Neural progenitor cell (in vitro differentiated cells): ENCODE results near the gene CDK5. TPM values are rescaled to one million over a fixed set of nuclear protein-coding genes. Genes with fewer than 3 reads are reported as not detected.

Experiments
- DNase-seq: peaks from one replicate; pipeline ENCODE4 v3.0.0-alpha.2; 2016; ENCODE audit warnings: low spot score
- H2AFZ ChIP-seq: fragments of 200-600 bp; sonication (generic); replicated peaks from 2 replicates; pipeline ENCODE4 v1.6.1; 2016; ENCODE audit warnings: antibody characterized with exemption
- H3F3A ChIP-seq: fragments of 200-600 bp; sonication (generic); 2 replicates; pipeline ENCODE4 v1.6.1; 2016; ENCODE audit warnings: antibody characterized with exemption, low read depth
- H3K27ac ChIP-seq: fragments of 200-600 bp; sonication (generic); 2 replicates; pipeline ENCODE4 v1.5.1; 2016; ENCODE audit warnings: mild to moderate bottlenecking
- H3K27me3 ChIP-seq: fragments of 200-600 bp; sonication (generic); 2 replicates; pipeline ENCODE4 v1.6.1; 2016; ENCODE audit warnings: mild to moderate bottlenecking, moderate library complexity
- H3K36me3 ChIP-seq: fragments of 200-600 bp; sonication (generic); 2 replicates; pipeline ENCODE4 v1.5.1; 2016
- H3K4me1 ChIP-seq: fragments of 200-600 bp; sonication (generic); 2 replicates; pipeline ENCODE4 v1.6.1; 2016; ENCODE audit warnings: mixed run types
- H3K4me2 ChIP-seq: fragments of 200-600 bp; sonication (generic); 2 replicates; pipeline ENCODE4 v1.6.1; 2016
- H3K4me3 ChIP-seq: fragments of 200-600 bp; sonication (generic); 2 replicates; pipeline ENCODE4 v1.5.1; 2016
- H3K79me2 ChIP-seq: fragments of 200-600 bp; sonication (generic); 2 replicates; pipeline ENCODE4 v1.6.1; 2016; ENCODE audit warnings: low read depth
- H3K9ac ChIP-seq: fragments of 200-600 bp; sonication (generic); 2 replicates; pipeline ENCODE4 v1.6.1; 2016
- H3K9me3 ChIP-seq: fragments of 200-600 bp; sonication (generic); 2 replicates; pipeline ENCODE4 v1.5.1; 2016; ENCODE audit warnings: low read depth
- H4K20me1 ChIP-seq: fragments of 200-600 bp; sonication (generic); 2 replicates; pipeline ENCODE4 v1.6.1; 2016; ENCODE audit warnings: low read depth
- H3K27ac Mint-ChIP-seq: 3 replicates; pipeline ENCODE4 v1.8.0; 2021; ENCODE audit warnings: mixed read lengths
- H3K27me3 Mint-ChIP-seq: 2 replicates; pipeline ENCODE4 v1.8.0; 2022; ENCODE audit warnings: low read depth, mild to moderate bottlenecking, inconsistent platforms, moderate library complexity, mixed read lengths; ENCODE audit not compliant: insufficient read depth
- H3K36me3 Mint-ChIP-seq: 3 replicates; pipeline ENCODE4 v1.8.0; 2021; ENCODE audit warnings: mixed read lengths
- H3K4me1 Mint-ChIP-seq: 3 replicates; pipeline ENCODE4 v1.8.0; 2021; ENCODE audit warnings: mixed read lengths
- H3K4me3 Mint-ChIP-seq: 3 replicates; pipeline ENCODE4 v1.8.0; 2021; ENCODE audit warnings: mild to moderate bottlenecking, moderate library complexity, mixed read lengths
- H3K9me3 Mint-ChIP-seq: 3 replicates; pipeline ENCODE4 v1.8.0; 2020; ENCODE audit warnings: mixed read lengths
- CTCF ChIP-seq: fragments of 200-600 bp; sonication (generic); IDR thresholded peaks from 2 replicates; pipeline ENCODE4 v1.5.1; 2017; ENCODE audit warnings: antibody characterized with exemption, mild to moderate bottlenecking
- EZH2 ChIP-seq: fragments of 200-600 bp; sonication (generic); IDR thresholded peaks from 2 replicates; pipeline ENCODE4 v1.6.1; 2017; ENCODE audit warnings: antibody characterized with exemption, mild to moderate bottlenecking, moderate library complexity
- EZH2phosphoT487 ChIP-seq: fragments of 200-600 bp; sonication (generic); IDR thresholded peaks from 2 replicates; pipeline ENCODE4 v1.6.1; 2017; ENCODE audit warnings: antibody characterized with exemption
- total RNA-seq: library from RNA; depleted of rRNA; stranded (reverse); fragments of >200 nt; gene quantifications from 2 replicates; pipeline ENCODE4 v1.2.3, GENCODE V29; 2015; ENCODE audit warnings: low replicate concordance

Gene CDK5
- total RNA-seq: 8.1 and 10.3 TPM in 2 replicates

GRCh38 chr7:151057506-151057988 is at the start of gene CDK5:
Gene CDK5 (minus strand): TSS chr7:151057897. CDS start chr7:151057848, 49 bp downstream.
- no peak for DNase-seq
- no peaks in the 10 kb centered on the region for H3K9me3 Mint-ChIP-seq
- Histone ChIP-seq H3K4me1 (peaks cover 41% of the 10 kb centered on the region), H3F3A (peaks cover 34% of the 10 kb centered on the region), H3K36me3 (no peaks in the 10 kb centered on the region), H2AFZ (peak within 1 kb of the TSS; percentile 60), H3K4me3 (peak within 1 kb of the TSS; percentile 77), H3K27me3 (peaks cover 33% of the 10 kb centered on the region), H3K79me2 (peaks cover 7% of the 10 kb centered on the region), H3K9ac (no peak within 1 kb of the TSS), H3K4me2 (peak within 1 kb of the TSS; percentile 99), H3K27ac (no peak within 1 kb of the TSS), H3K9me3 (no peaks in the 10 kb centered on the region), H4K20me1 (peaks cover 37% of the 10 kb centered on the region)
- H3K4me1 Mint-ChIP-seq: peaks cover 46% of the 10 kb centered on the region
- H3K4me3 Mint-ChIP-seq: peak within 1 kb of the TSS; percentile 94
- TF ChIP-seq EZH2phosphoT487: peak; percentile 3
- TF ChIP-seq CTCF: no peak
- peak within 1 kb of the TSS; percentile 94 for H3K27ac Mint-ChIP-seq
- peaks cover 4% of the 10 kb centered on the region for H3K36me3 Mint-ChIP-seq
- H3K27me3 Mint-ChIP-seq: peaks cover 16% of the 10 kb centered on the region

GRCh38 chr7:151104411-151105235 is 46.9 kb upstream of the CDK5 start:
- Histone ChIP-seq H3K27ac (no peak overlapping the region), H3K4me3 (no peak overlapping the region), H3K27me3 (peaks cover 7% of the 10 kb centered on the region), H3K9ac (no peak overlapping the region), H3K9me3 (no peaks in the 10 kb centered on the region), H3F3A (no peaks in the 10 kb centered on the region), H3K4me1 (peaks cover 12% of the 10 kb centered on the region), H3K36me3 (no peaks in the 10 kb centered on the region), H4K20me1 (peaks cover 81% of the 10 kb centered on the region), H3K79me2 (peaks cover 40% of the 10 kb centered on the region), H2AFZ (no peak overlapping the region), H3K4me2 (peak overlapping the region; percentile 29)
- peak; percentile 36 for DNase-seq
- peaks cover 3% of the 10 kb centered on the region for H3K36me3 Mint-ChIP-seq
- no peak overlapping the region for H3K27ac Mint-ChIP-seq
- no peak overlapping the region for H3K4me3 Mint-ChIP-seq
- H3K9me3 Mint-ChIP-seq: no peaks in the 10 kb centered on the region
- H3K27me3 Mint-ChIP-seq: no peaks in the 10 kb centered on the region
- TF ChIP-seq CTCF (no peak), EZH2phosphoT487 (no peak), EZH2 (no peak)
- H3K4me1 Mint-ChIP-seq: no peaks in the 10 kb centered on the region

- Histone ChIP-seq H3K79me2 (peaks cover 45% of the 10 kb centered on the region), H4K20me1 (peaks cover 79% of the 10 kb centered on the region), H3F3A (no peaks in the 10 kb centered on the region), H3K27me3 (peaks cover 7% of the 10 kb centered on the region), H3K36me3 (no peaks in the 10 kb centered on the region), H3K9me3 (no peaks in the 10 kb centered on the region), H3K4me2 (peak overlapping the region; percentile 29), H3K4me3 (no peak overlapping the region), H3K9ac (no peak overlapping the region), H3K4me1 (peaks cover 12% of the 10 kb centered on the region), H2AFZ (no peak overlapping the region), H3K27ac (no peak overlapping the region)
- Mint-ChIP-seq H3K36me3 (peaks cover 3% of the 10 kb centered on the region), H3K4me3 (no peak overlapping the region), H3K27me3 (no peaks in the 10 kb centered on the region), H3K27ac (no peak overlapping the region), H3K4me1 (no peaks in the 10 kb centered on the region), H3K9me3 (no peaks in the 10 kb centered on the region)
- TF ChIP-seq EZH2 (no peak), EZH2phosphoT487 (no peak), CTCF (no peak)
- DNase-seq: no peak
Observed at GRCh38 chr7:151103973-151104372, 46.3 kb upstream of the CDK5 start.
